ENCODE data around the gene SPON1.
"Not testable (repeated sequence)": the region's sequence is repeated elsewhere in the genome, so short reads cannot be mapped to it uniquely, and the experiment has no call there.

Gene SPON1

GRCh38 chr11:13924801-13925327 is 37.7 kb upstream of the SPON1 start:
- TF ChIP-seq CTCF (IDR thresholded peaks at IDR 0.05; ENCODE audit: insufficient read depth, missing control alignments): no peak
- no peak for FAIRE-seq
- DNase-seq (ENCODE audit: insufficient read length, low spot score): no peak

GRCh38 chr11:13926366-13926765 is 36.2 kb upstream of the SPON1 start:
- not testable (repeated sequence) for DNase-seq (ENCODE audit: insufficient read length, low spot score); FAIRE-seq

GRCh38 chr11:13926981-13927380 is 35.5 kb upstream of the SPON1 start:
- DNase-seq (ENCODE audit: insufficient read length, low spot score) (no peak), FAIRE-seq (no peak)
- TF ChIP-seq CTCF (IDR thresholded peaks at IDR 0.05; ENCODE audit: insufficient read depth, missing control alignments): no peak

- DNase-seq (ENCODE audit: insufficient read length, low spot score) (no peak), FAIRE-seq (no peak)
- TF ChIP-seq CTCF (IDR thresholded peaks at IDR 0.05; ENCODE audit: insufficient read depth, missing control alignments): no peak
These were observed 35.0 kb upstream of the SPON1 start for GRCh38 chr11:13927481-13927880.

GRCh38 chr11:13928566-13929251 is 33.8 kb upstream of the SPON1 start:
- FAIRE-seq (no peak), DNase-seq (ENCODE audit: insufficient read length, low spot score) (no peak)
- TF ChIP-seq CTCF (IDR thresholded peaks at IDR 0.05; ENCODE audit: insufficient read depth, missing control alignments): no peak

GRCh38 chr11:13929395-13929891 is 33.1 kb upstream of the SPON1 start:
- DNase-seq (ENCODE audit: insufficient read length, low spot score) (no peak), FAIRE-seq (no peak)
- no peak for TF ChIP-seq CTCF (IDR thresholded peaks at IDR 0.05; ENCODE audit: insufficient read depth, missing control alignments)

GRCh38 chr11:13931356-13931755 is 31.2 kb upstream of the SPON1 start:
- FAIRE-seq (no peak), DNase-seq (ENCODE audit: insufficient read length, low spot score) (no peak)
- no peak for TF ChIP-seq CTCF (IDR thresholded peaks at IDR 0.05; ENCODE audit: insufficient read depth, missing control alignments)

GRCh38 chr11:13937154-13937553 is 25.4 kb upstream of the SPON1 start:
- FAIRE-seq; DNase-seq (ENCODE audit: insufficient read length, low spot score): not testable (repeated sequence)

- not testable (repeated sequence) for FAIRE-seq; DNase-seq (ENCODE audit: insufficient read length, low spot score)
These were observed 23.7 kb upstream of the SPON1 start for GRCh38 chr11:13938829-13939228.
